SK-N-SH (cell line): ENCODE data around the gene GLYR1. TPM values are rescaled to one million over a fixed set of nuclear protein-coding genes. Genes with fewer than 3 reads are reported as not detected.

Source experiments
- CTCF ChIA-PET: fragments of 300-600, 350-600 bp; formaldehyde crosslinking; extraction: SDS; loops from one replicate; lab custom pipeline; 2021; lab: Yijun Ruan, JAX
- POLR2A ChIA-PET: fragments of 350-600 bp; sonication (Branson Sonifier 250); formaldehyde crosslinking; extraction: SDS; loops from one replicate; lab custom pipeline; 2020; ENCODE audit warnings: antibody characterized with exemption, inconsistent platforms; lab: Yijun Ruan, JAX
- DNase-seq: peaks from one replicate; pipeline ENCODE4 v3.0.0; 2012
- H2AFZ ChIP-seq: fragments of 200-600 bp; sonication (generic); 2 replicates; pipeline ENCODE4 v1.8.1; 2016; ENCODE audit warnings: antibody characterized with exemption, mild to moderate bottlenecking, low read depth
- H3F3A ChIP-seq: fragments of 200-600 bp; sonication (generic); replicated peaks from 2 replicates; pipeline ENCODE3; 2016; ENCODE audit warnings: antibody characterized with exemption, mild to moderate bottlenecking; ENCODE audit not compliant: insufficient read depth
- H3K27ac ChIP-seq, 2 experiments: fragments of 200-500 bp in 1 of 2; fragments of 200-600 bp in 1 of 2; sonication (Bioruptor generic) in 1 of 2; sonication (generic), shearing (Covaris generic) in 1 of 2; 2 replicates each; pipeline versions ENCODE4 v1.5.1 to v1.6.1; 2014 to 2016; ENCODE audit warnings: low read depth in 2 of 2, inconsistent platforms in 1 of 2, low read length in 1 of 2, mild to moderate bottlenecking in 1 of 2, mixed read lengths in 1 of 2
- H3K27me3 ChIP-seq: fragments of 200-600 bp; sonication (generic), shearing (Covaris generic); 2 replicates; pipeline ENCODE4 v1.6.1; 2016; ENCODE audit warnings: mixed run types; ENCODE audit not compliant: insufficient read depth
- H3K36me3 ChIP-seq, 2 experiments: fragments of 200-500 bp in 1 of 2; fragments of 200-600 bp in 1 of 2; sonication (Bioruptor generic) in 1 of 2; sonication (generic) in 1 of 2; replicated peaks in 1 of 2; 2 replicates each; pipeline versions ENCODE3 to v1.5.1; 2014 to 2016; ENCODE audit warnings: low read length in 1 of 2, mild to moderate bottlenecking in 1 of 2; ENCODE audit not compliant: insufficient read depth in 2 of 2, control insufficient read depth in 1 of 2
- H3K4me1 ChIP-seq, 2 experiments: fragments of 200-500 bp in 1 of 2; fragments of 200-600 bp in 1 of 2; sonication (Bioruptor generic) in 1 of 2; sonication (generic), shearing (Covaris generic) in 1 of 2; 2 replicates each; pipeline versions ENCODE4 v1.5.1 to v1.6.1; 2014 to 2016; ENCODE audit warnings: low read depth in 1 of 2, low read length in 1 of 2, mixed run types in 1 of 2; ENCODE audit not compliant: insufficient read depth in 2 of 2, control insufficient read depth in 1 of 2
- H3K4me2 ChIP-seq: fragments of 200-600 bp; sonication (generic), shearing (Covaris generic); 2 replicates; pipeline ENCODE4 v1.6.1; 2017; ENCODE audit warnings: mixed run types
- H3K4me3 ChIP-seq, 2 experiments: fragments of 200-500 bp in 1 of 2; fragments of 200-600 bp in 1 of 2; sonication (Bioruptor generic) in 1 of 2; sonication (generic), shearing (Covaris generic) in 1 of 2; 2 replicates each; pipeline versions ENCODE4 v1.5.1 to v1.8.1; 2014 to 2016; ENCODE audit warnings: low read depth in 2 of 2, inconsistent platforms in 1 of 2, low read length in 1 of 2, mild to moderate bottlenecking in 1 of 2, mixed read lengths in 1 of 2, moderate library complexity in 1 of 2
- H3K79me2 ChIP-seq: fragments of 200-600 bp; sonication (generic); 2 replicates; pipeline ENCODE4 v1.8.1; 2017; ENCODE audit warnings: mild to moderate bottlenecking; ENCODE audit not compliant: insufficient read depth
- H3K9ac ChIP-seq: fragments of 200-600 bp; sonication (generic); 2 replicates; pipeline ENCODE4 v1.6.1; 2017; ENCODE audit warnings: mixed run types
- H3K9me2 ChIP-seq: fragments of 200-600 bp; sonication (generic); 2 replicates; pipeline ENCODE4 v1.6.1; 2017; ENCODE audit warnings: mixed run types
- H3K9me3 ChIP-seq: fragments of 200-600 bp; sonication (generic); 2 replicates; pipeline ENCODE4 v1.6.1; 2017; ENCODE audit warnings: mixed run types, mild to moderate bottlenecking, moderate library complexity
- H4K20me1 ChIP-seq: fragments of 200-600 bp; sonication (generic); 2 replicates; pipeline ENCODE4 v1.6.1; 2017; ENCODE audit warnings: mild to moderate bottlenecking, mixed run types; ENCODE audit not compliant: insufficient read depth
- CHD2 ChIP-seq: fragments of 150-350 bp; IDR thresholded peaks from 2 replicates; pipeline ENCODE4 v1.6.1; 2018; ENCODE audit warnings: low read length; ENCODE audit not compliant: partially characterized antibody
- EZH2phosphoT487 ChIP-seq: fragments of 200-600 bp; sonication (generic); IDR thresholded peaks from 2 replicates; pipeline ENCODE4 v1.6.1; 2017; ENCODE audit warnings: low read depth, mixed run types, mild to moderate bottlenecking, antibody characterized with exemption, moderate library complexity, borderline replicate concordance
- GABPA ChIP-seq: IDR thresholded peaks from 2 replicates; pipeline ENCODE4 v1.4.0; 2012; ENCODE audit warnings: low read depth, mild to moderate bottlenecking
- GATA2 ChIP-seq: sonication (generic); formaldehyde crosslinking; IDR thresholded peaks from 2 replicates; pipeline ENCODE4 v1.5.0; 2020; ENCODE audit warnings: mild to moderate bottlenecking, missing genetic modification reagents
- MXI1 ChIP-seq: IDR thresholded peaks from 2 replicates; pipeline ENCODE4 v1.6.1; 2012; ENCODE audit warnings: mild to moderate bottlenecking, low read depth, low read length, improper control_type of control experiment
- RAD21 ChIP-seq: IDR thresholded peaks from 2 replicates; pipeline ENCODE4 v1.6.1; 2012; ENCODE audit warnings: mild to moderate bottlenecking, low read length
- SIN3A ChIP-seq: IDR thresholded peaks from 2 replicates; pipeline ENCODE4 v1.6.1; 2012; ENCODE audit warnings: low read depth, mild to moderate bottlenecking, low read length, moderate library complexity, borderline replicate concordance
- WGBS: methylation state at CpG from one replicate; pipeline ENCODE4 v1.1.6; 2017; ENCODE audit warnings: low lambda C conversion rate; 5-methylcytosine and 5-hydroxymethylcytosine counted together
- polyA plus RNA-seq, 3 experiments: library from polyadenylated mRNA; depleted of rRNA; stranded (reverse); fragments of >200 nt; gene quantifications; 2 replicates each; pipeline ENCODE4 v1.2.3, GENCODE V29; 2012
- TF ChIP-seq, protein P1 (sequence below): IDR thresholded peaks from 2 replicates; pipeline ENCODE4; 2012
- TF ChIP-seq, protein P2 (sequence below): IDR thresholded peaks from 2 replicates; pipeline ENCODE4 v1.4.0; 2012; ENCODE audit warnings: low read depth
- TF ChIP-seq, protein P3 (sequence below): IDR thresholded peaks from 2 replicates; pipeline ENCODE4 v1.6.1; 2012; ENCODE audit warnings: mild to moderate bottlenecking, low read depth, low read length, moderate library complexity

Gene GLYR1
- polyA plus RNA-seq, 1 of the 3 experiments (the other 2 are of a cell fraction) = 40.1 TPM

DNA sequence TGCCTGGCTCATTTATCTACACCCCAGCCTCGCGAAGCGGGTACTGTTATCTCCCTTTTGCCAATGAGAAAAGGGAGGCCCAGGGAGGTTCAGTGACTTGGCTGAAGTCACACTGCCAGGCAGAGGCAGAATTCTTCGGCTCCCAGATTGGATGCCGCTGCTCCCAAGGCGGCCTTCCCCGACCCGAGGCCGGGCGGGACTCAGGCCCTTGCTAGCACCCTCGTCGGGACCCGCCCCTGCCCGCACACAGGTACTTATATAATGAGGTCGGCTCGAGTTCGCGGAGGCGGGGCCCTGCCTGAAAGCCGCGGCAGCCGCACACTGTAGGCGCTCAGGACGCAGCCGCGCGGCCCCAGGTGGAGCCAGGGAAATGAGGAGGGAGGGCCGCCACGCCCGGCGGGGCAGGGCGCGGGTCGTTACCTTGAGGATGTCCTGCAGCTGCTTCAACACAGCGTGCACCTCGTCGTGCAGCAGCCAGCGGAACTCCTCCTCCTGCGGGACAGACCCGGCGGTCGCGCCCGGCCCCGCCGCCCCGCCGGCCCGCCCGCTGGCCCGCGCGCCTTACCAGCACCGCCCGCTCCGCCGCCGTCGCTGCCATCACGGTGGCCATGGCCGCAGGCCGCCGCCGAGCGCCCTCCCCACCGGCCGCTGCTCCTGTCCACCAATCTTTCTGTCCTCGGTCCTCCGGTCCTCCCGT lies 45.0 kb downstream of the GLYR1 start, which contains the start of gene ROGDI:
ROGDI (minus strand) TSS at position 672 of the 697 bp plus-strand sequence; CDS start at position 610, 62 bp downstream.
- Histone ChIP-seq H3K4me2 (peak within 1 kb of the TSS; percentile 95), H4K20me1 (no peaks in the 10 kb centered on the region), H3K4me3 (peak within 1 kb of the TSS; percentile 83), H3K36me3 (peaks cover 7 to 35% of the 10 kb centered on the region in 2 experiments), H3K4me1 (peaks cover 0 to 18% of the 10 kb centered on the region in 2 experiments; a peak in 3 of 4 replicates), H3K27ac (peak within 1 kb of the TSS; percentile 57 to 93), H3K79me2 (0 out of 2 replicates have a peak, but pooled peaks cover 7% of the 10 kb centered on the region), H3K9me2 (no peaks in the 10 kb centered on the region), H3F3A (peaks cover 12% of the 10 kb centered on the region), H3K9ac (peak within 1 kb of the TSS; percentile 64), H3K27me3 (no peaks in the 10 kb centered on the region), H3K9me3 (no peaks in the 10 kb centered on the region), H2AFZ (peak within 1 kb of the TSS; percentile 88)
- CTCF ChIA-PET = interaction anchor here (0.9 to 1.1 kb wide), 3 partner anchors 14 to 284 kb away, joined by 3 read pairs; partner anchors contain the start of gene SEPTIN12
- no peak for DNase-seq
- 19% methylated on average over 6 of the region's 70 CpGs for WGBS
- peak; percentile 17; the same call in 1 of the 2 replicates for TF ChIP-seq MXI1
- no peak for TF ChIP-seq RAD21
- no peak for TF ChIP-seq GABPA
- TF ChIP-seq SIN3A = no peak
- TF ChIP-seq, protein P1, sequence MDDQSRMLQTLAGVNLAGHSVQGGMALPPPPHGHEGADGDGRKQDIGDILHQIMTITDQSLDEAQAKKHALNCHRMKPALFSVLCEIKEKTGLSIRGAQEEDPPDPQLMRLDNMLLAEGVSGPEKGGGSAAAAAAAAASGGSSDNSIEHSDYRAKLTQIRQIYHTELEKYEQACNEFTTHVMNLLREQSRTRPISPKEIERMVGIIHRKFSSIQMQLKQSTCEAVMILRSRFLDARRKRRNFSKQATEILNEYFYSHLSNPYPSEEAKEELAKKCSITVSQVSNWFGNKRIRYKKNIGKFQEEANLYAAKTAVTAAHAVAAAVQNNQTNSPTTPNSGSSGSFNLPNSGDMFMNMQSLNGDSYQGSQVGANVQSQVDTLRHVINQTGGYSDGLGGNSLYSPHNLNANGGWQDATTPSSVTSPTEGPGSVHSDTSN = no peak
- TF ChIP-seq GATA2 (CRISPR knock-in tag) = no peak
- TF ChIP-seq, protein P2, sequence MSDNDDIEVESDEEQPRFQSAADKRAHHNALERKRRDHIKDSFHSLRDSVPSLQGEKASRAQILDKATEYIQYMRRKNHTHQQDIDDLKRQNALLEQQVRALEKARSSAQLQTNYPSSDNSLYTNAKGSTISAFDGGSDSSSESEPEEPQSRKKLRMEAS = 0 out of 2 replicates have a peak, but pooled peaks have one; percentile 32
- TF ChIP-seq, protein P3, sequence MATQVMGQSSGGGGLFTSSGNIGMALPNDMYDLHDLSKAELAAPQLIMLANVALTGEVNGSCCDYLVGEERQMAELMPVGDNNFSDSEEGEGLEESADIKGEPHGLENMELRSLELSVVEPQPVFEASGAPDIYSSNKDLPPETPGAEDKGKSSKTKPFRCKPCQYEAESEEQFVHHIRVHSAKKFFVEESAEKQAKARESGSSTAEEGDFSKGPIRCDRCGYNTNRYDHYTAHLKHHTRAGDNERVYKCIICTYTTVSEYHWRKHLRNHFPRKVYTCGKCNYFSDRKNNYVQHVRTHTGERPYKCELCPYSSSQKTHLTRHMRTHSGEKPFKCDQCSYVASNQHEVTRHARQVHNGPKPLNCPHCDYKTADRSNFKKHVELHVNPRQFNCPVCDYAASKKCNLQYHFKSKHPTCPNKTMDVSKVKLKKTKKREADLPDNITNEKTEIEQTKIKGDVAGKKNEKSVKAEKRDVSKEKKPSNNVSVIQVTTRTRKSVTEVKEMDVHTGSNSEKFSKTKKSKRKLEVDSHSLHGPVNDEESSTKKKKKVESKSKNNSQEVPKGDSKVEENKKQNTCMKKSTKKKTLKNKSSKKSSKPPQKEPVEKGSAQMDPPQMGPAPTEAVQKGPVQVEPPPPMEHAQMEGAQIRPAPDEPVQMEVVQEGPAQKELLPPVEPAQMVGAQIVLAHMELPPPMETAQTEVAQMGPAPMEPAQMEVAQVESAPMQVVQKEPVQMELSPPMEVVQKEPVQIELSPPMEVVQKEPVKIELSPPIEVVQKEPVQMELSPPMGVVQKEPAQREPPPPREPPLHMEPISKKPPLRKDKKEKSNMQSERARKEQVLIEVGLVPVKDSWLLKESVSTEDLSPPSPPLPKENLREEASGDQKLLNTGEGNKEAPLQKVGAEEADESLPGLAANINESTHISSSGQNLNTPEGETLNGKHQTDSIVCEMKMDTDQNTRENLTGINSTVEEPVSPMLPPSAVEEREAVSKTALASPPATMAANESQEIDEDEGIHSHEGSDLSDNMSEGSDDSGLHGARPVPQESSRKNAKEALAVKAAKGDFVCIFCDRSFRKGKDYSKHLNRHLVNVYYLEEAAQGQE = no peak
- no peak for TF ChIP-seq CHD2
- TF ChIP-seq EZH2phosphoT487 = no peak
- POLR2A ChIA-PET = interaction anchor here (1.0 to 2.1 kb wide), 5 partner anchors 31 to 68 kb away, joined by 4 to 9 read pairs (median 5); partner anchors contain the start of genes ANKS3, DNAAF8 and ZNF500
